ENCODE measurements around the gene SLC10A3. TPM values are rescaled to one million over a fixed set of nuclear protein-coding genes. Genes with fewer than 3 reads are reported as not detected.

Gene SLC10A3
- total RNA-seq, 1 donor from 2014 or later: 7.4 TPM

- TF ChIP-seq CTCF (IDR thresholded peaks at IDR 0.05; ENCODE audit: insufficient read depth, low read length, severe bottlenecking): no peak
- H3K4me3 ChIP-seq (ENCODE audit: low read depth, low read length): no peak overlapping the region
- H3K36me3 ChIP-seq (ENCODE audit: control insufficient read depth, insufficient read depth, low read length): peaks cover 2% of the 10 kb centered on the region
- H3K27me3 ChIP-seq (ENCODE audit: control insufficient read depth, insufficient read depth, low read length): no peaks in the 10 kb centered on the region
- FAIRE-seq (no peak), DNase-seq (ENCODE audit: low read depth) (no peak)
Observed at GRCh38 chrX:154513716-154514115, 23.3 kb upstream of the SLC10A3 start.

GRCh38 chrX:154512879-154513553 is 22.6 kb upstream of the SLC10A3 start:
- FAIRE-seq (no peak), DNase-seq (ENCODE audit: low read depth) (no peak)
- Histone ChIP-seq H3K36me3 (ENCODE audit: control insufficient read depth, insufficient read depth, low read length) (peaks cover 3% of the 10 kb centered on the region), H3K27me3 (ENCODE audit: control insufficient read depth, insufficient read depth, low read length) (no peaks in the 10 kb centered on the region), H3K4me3 (ENCODE audit: low read depth, low read length) (no peak overlapping the region)
- TF ChIP-seq CTCF (IDR thresholded peaks at IDR 0.05; ENCODE audit: insufficient read depth, low read length, severe bottlenecking): no peak

- H3K4me3 ChIP-seq (ENCODE audit: low read depth, low read length): no peak overlapping the region
- DNase-seq (ENCODE audit: low read depth): no peak
- H3K36me3 ChIP-seq (ENCODE audit: control insufficient read depth, insufficient read depth, low read length): peaks cover 3% of the 10 kb centered on the region
- TF ChIP-seq CTCF (IDR thresholded peaks at IDR 0.05; ENCODE audit: insufficient read depth, low read length, severe bottlenecking): no peak
- H3K27me3 ChIP-seq (ENCODE audit: control insufficient read depth, insufficient read depth, low read length): no peaks in the 10 kb centered on the region
- no peak for FAIRE-seq
Observed at GRCh38 chrX:154511761-154512160, 21.3 kb upstream of the SLC10A3 start.

GRCh38 chrX:154509455-154509854 is 19.0 kb upstream of the SLC10A3 start:
- no peak for TF ChIP-seq CTCF (IDR thresholded peaks at IDR 0.05; ENCODE audit: insufficient read depth, low read length, severe bottlenecking)
- Histone ChIP-seq H3K4me3 (ENCODE audit: low read depth, low read length) (no peak overlapping the region), H3K27me3 (ENCODE audit: control insufficient read depth, insufficient read depth, low read length) (no peaks in the 10 kb centered on the region), H3K36me3 (ENCODE audit: control insufficient read depth, insufficient read depth, low read length) (peaks cover 3% of the 10 kb centered on the region)
- no peak for DNase-seq (ENCODE audit: low read depth)
- no peak for FAIRE-seq

GRCh38 chrX:154508384-154508745 is 17.9 kb upstream of the SLC10A3 start:
- DNase-seq (ENCODE audit: low read depth) (no peak), FAIRE-seq (no peak)
- Histone ChIP-seq H3K4me3 (ENCODE audit: low read depth, low read length) (no peak overlapping the region), H3K27me3 (ENCODE audit: control insufficient read depth, insufficient read depth, low read length) (no peaks in the 10 kb centered on the region), H3K36me3 (ENCODE audit: control insufficient read depth, insufficient read depth, low read length) (peaks cover 3% of the 10 kb centered on the region)
- no peak for TF ChIP-seq CTCF (IDR thresholded peaks at IDR 0.05; ENCODE audit: insufficient read depth, low read length, severe bottlenecking)
